GM21360 (cell line): Measurements from ENCODE around the gene FAN1.

Experiments
- ATAC-seq: cut with Tn5 transposase; IDR thresholded peaks from one replicate; pipeline ENCODE4 v1.9.1; 2021; ENCODE audit warnings: mild to moderate bottlenecking, moderate library complexity; ENCODE audit not compliant: unreplicated experiment

The FAN1 gene

GRCh38 chr15:30954674-30955073 is 51.0 kb downstream of the FAN1 start:
- no peak for ATAC-seq

GRCh38 chr15:30956216-30957124 is 52.8 kb downstream of the FAN1 start:
- ATAC-seq: no peak

GRCh38 chr15:30958219-30958618 is 54.5 kb downstream of the FAN1 start:
- no peak for ATAC-seq

GRCh38 chr15:30962079-30962478 is 58.4 kb downstream of the FAN1 start:
- ATAC-seq: no peak

GRCh38 chr15:30962659-30963058 is 58.9 kb downstream of the FAN1 start:
- ATAC-seq: no peak

GRCh38 chr15:30963681-30964080 is 60.0 kb downstream of the FAN1 start:
- no peak for ATAC-seq

GRCh38 chr15:30969724-30970123 is 66.0 kb downstream of the FAN1 start:
- ATAC-seq: no peak

- ATAC-seq: no peak
Measured at GRCh38 chr15:30973379-30973778, 69.7 kb downstream of the FAN1 start.

GRCh38 chr15:30974112-30974511 is 70.4 kb downstream of the FAN1 start:
- ATAC-seq: no peak

GRCh38 chr15:30978328-30978727 is 74.6 kb downstream of the FAN1 start:
- no peak for ATAC-seq

GRCh38 chr15:30979457-30979856 is 75.7 kb downstream of the FAN1 start:
- no peak for ATAC-seq

- no peak for ATAC-seq
Measured at GRCh38 chr15:30984118-30984517, 80.4 kb downstream of the FAN1 start.

GRCh38 chr15:30984542-30984941 is 80.8 kb downstream of the FAN1 start:
- no peak for ATAC-seq

GRCh38 chr15:30985081-30985531 is 81.4 kb downstream of the FAN1 start:
- no peak for ATAC-seq

- ATAC-seq: no peak
Measured at GRCh38 chr15:30990036-30990435, 86.3 kb downstream of the FAN1 start.

- no peak for ATAC-seq
Measured at GRCh38 chr15:30990446-30991254, 86.9 kb downstream of the FAN1 start.

GRCh38 chr15:30991255-30992235 is 87.8 kb downstream of the FAN1 start, which contains the start of gene MTMR10:
Gene MTMR10, minus strand, starts transcription at chr15:30991628. Its CDS starts 122 bp downstream, at chr15:30991506.
- ATAC-seq: peak; percentile 82

- no peak for ATAC-seq
Measured at GRCh38 chr15:30992249-30992864, 88.6 kb downstream of the FAN1 start.
